Peyer's patch (tissue), 4 donors: ENCODE results near the gene DNAH6. TPM values are rescaled to one million over a fixed set of nuclear protein-coding genes. Genes with fewer than 3 reads are reported as not detected.
A peak's percentile ranks its signal among the peaks of the same experiment; 100 is the strongest.

ENCODE experiments used
- DNase-seq, 3 donors: peaks; one replicate each; pipeline ENCODE4 v3.0.0-alpha.2; 2017 to 2019
- H3K27ac ChIP-seq, 4 donors: fragments of 200-600 bp; sonication (generic); one replicate each; pipeline ENCODE4 v1.5.1; 2016 to 2019
- H3K27me3 ChIP-seq, 2 donors: fragments of 200-600 bp; sonication (generic); one replicate each; pipeline ENCODE4 v1.5.1; 2019
- H3K36me3 ChIP-seq, 3 donors: fragments of 200-600 bp; sonication (generic); one replicate each; pipeline ENCODE4 v1.5.1; 2016 to 2019
- H3K4me1 ChIP-seq, 4 donors: fragments of 200-600 bp; sonication (generic); one replicate each; pipeline ENCODE4 v1.5.1; 2016 to 2019
- H3K4me3 ChIP-seq, 4 donors: fragments of 200-600 bp; sonication (generic); 1 replicate in 3 of 4; 2 replicates in 1 of 4; pipeline ENCODE4 v1.5.1; 2016 to 2019; ENCODE audit warnings: mild to moderate bottlenecking in 1 of 4
- H3K9me3 ChIP-seq, 4 donors: fragments of 200-600 bp; sonication (generic); one replicate each; pipeline ENCODE4 v1.5.1; 2016 to 2019; ENCODE audit warnings: mild to moderate bottlenecking in 1 of 4
- CTCF ChIP-seq, 6 experiments: fragments of 450-650 bp in 4 of 6; fragments of 200-600 bp in 2 of 6; sonication (generic) in 1 of 6; IDR thresholded peaks; one replicate each; pipeline ENCODE4 v1.5.1; 2017 to 2019; ENCODE audit warnings: antibody characterized with exemption in 6 of 6, mild to moderate bottlenecking in 3 of 6, moderate library complexity in 1 of 6
- POLR2A ChIP-seq, 2 donors: fragments of 450-650 bp; IDR thresholded peaks; one replicate each; pipeline ENCODE4 v1.5.1; 2017; ENCODE audit warnings: antibody characterized with exemption in 2 of 2, mild to moderate bottlenecking in 2 of 2, moderate library complexity in 2 of 2
- total RNA-seq, 4 donors: library from RNA; depleted of rRNA; stranded (reverse); fragments of >200 nt; gene quantifications; one replicate each; pipeline ENCODE4 v1.1.0, GENCODE V29; 2016

Gene DNAH6
- total RNA-seq, 4 donors from 2014 or later: under 0.01 to 4.2 (median 1.3) TPM

DNA sequence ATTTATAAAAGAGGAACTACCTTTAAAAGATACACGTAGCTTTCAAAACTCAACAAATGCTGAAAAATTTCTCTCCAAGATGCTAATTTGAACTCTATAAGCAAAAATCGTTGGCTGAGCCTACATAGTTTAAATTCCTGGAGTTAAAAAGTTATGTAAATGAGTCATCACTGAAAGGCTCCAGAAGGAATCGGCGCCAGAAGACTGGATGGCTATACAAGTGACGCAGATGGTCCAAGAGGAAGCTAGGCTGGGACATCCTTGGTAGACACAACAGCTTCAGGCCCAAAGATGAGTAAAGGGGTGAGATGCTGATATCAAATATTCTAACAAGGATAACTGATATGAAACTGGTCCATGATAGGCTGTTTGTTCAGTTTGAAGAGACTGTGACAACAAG lies 22.8 kb upstream of the DNAH6 start:
- Histone ChIP-seq H3K27ac (no peak overlapping the region), H3K36me3 (no peaks in the 10 kb centered on the region), H3K9me3 (no peaks in the 10 kb centered on the region), H3K4me3 (no peak overlapping the region), H3K27me3 (no peaks in the 10 kb centered on the region), H3K4me1 (no peaks in the 10 kb centered on the region)
- DNase-seq: no peak
- TF ChIP-seq POLR2A (IDR thresholded peaks at IDR 0.05) (no peak), CTCF (IDR thresholded peaks at IDR 0.05) (no peak)

DNA sequence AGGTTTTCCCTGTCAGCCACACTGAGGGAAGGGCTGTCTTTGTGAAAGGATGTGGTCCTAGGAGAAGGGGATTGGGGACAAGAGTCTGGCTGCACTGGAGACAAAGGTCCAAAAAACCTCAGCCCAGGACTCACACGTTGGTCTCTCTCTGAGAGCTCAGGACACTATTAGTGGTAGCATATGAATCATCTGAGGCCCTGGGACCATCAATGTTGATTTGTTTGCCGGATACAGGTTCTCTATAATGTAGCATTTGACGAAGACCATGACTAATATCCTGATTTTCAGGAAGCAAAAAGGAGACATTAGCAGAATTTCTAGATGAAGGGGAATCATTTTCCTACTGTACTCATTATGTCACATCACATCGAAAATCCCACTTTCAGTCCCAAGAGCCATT lies 22.2 kb upstream of the DNAH6 start:
- no peak overlapping the region for H3K27ac ChIP-seq
- TF ChIP-seq POLR2A (IDR thresholded peaks at IDR 0.05): no peak
- TF ChIP-seq CTCF (IDR thresholded peaks at IDR 0.05): no peak
- H3K27me3 ChIP-seq: no peaks in the 10 kb centered on the region
- no peaks in the 10 kb centered on the region for H3K9me3 ChIP-seq
- no peaks in the 10 kb centered on the region for H3K36me3 ChIP-seq
- no peak for DNase-seq
- H3K4me1 ChIP-seq: no peaks in the 10 kb centered on the region
- H3K4me3 ChIP-seq: no peak overlapping the region

DNA sequence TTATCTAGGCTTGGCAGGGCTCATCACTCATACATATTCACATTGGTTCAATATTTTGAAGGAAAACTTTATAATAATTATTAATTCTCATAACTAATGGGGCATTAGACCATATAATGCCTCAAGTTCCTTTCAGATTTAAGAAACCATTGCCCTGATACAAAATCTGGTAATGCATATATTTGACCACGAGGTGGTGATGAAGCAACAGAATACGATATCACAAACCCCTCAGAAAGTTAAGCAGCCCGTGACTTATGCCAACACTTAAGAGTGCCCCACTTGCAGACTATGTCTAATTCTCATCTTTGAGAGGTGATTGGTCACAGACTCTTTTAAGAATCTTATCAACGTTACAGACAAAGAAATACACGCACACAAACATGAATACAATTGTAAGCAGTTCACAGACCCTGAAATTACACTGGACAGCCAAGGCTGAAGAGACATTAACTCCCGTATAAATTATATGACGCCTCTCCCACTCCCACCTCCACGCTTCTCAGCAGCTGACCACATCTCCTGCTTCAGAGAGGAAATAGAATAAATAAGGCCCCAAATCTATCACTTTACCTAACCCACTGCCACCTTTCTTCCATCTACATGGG lies 20.7 kb upstream of the DNAH6 start:
- H3K4me3 ChIP-seq: no peak overlapping the region
- H3K27me3 ChIP-seq: no peaks in the 10 kb centered on the region
- H3K9me3 ChIP-seq: no peaks in the 10 kb centered on the region
- no peaks in the 10 kb centered on the region for H3K36me3 ChIP-seq
- peak in 1 of 3 donors; percentile 49 for DNase-seq
- H3K27ac ChIP-seq: no peak overlapping the region
- H3K4me1 ChIP-seq: no peaks in the 10 kb centered on the region
- no peak for TF ChIP-seq POLR2A (IDR thresholded peaks at IDR 0.05)
- TF ChIP-seq CTCF (IDR thresholded peaks at IDR 0.05): peak; percentile 46 to 88 (median 78)

DNA sequence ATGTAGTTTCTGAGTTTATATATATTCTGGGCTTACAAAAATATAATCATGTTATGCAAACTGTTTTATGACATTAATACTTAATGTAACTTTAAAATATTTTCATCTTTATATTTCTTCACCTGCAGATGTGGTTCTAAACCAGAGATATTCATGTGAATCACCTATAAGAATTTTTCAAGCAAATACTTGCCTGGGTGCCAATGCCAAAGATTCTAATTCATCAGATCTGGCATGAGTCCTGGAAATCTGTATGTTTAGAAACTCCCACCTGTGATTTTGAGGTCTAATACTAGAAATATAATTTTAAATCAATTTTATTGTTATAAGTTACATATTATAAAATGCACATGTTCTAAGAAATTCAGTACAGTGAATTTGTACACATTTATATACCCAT lies 19.9 kb upstream of the DNAH6 start:
- no peak for DNase-seq
- H3K9me3 ChIP-seq: no peaks in the 10 kb centered on the region
- no peaks in the 10 kb centered on the region for H3K36me3 ChIP-seq
- no peaks in the 10 kb centered on the region for H3K4me1 ChIP-seq
- H3K4me3 ChIP-seq: no peak overlapping the region
- no peak overlapping the region for H3K27ac ChIP-seq
- TF ChIP-seq CTCF (IDR thresholded peaks at IDR 0.05) (no peak), POLR2A (IDR thresholded peaks at IDR 0.05) (no peak)
- no peaks in the 10 kb centered on the region for H3K27me3 ChIP-seq

DNA sequence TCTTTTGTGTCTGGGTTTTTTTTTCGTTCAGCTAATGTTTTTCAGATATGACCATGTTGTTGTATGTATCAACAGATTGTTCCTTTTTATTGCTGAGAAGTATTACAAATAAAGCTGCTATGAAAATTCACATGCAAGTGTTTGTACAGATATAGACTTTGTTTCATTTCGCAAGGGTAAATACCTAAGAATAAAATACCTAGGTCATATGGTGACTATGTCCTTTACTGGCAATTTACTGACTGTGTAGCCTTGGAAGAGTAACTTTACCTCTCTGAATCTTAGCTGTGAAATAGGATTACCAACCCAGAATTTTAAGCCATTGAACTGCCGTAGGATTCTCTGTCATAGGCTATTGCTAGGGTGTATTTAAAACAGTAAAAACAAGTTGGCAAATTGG lies 19.0 kb upstream of the DNAH6 start:
- Histone ChIP-seq H3K27me3 (no peaks in the 10 kb centered on the region), H3K4me1 (no peaks in the 10 kb centered on the region), H3K27ac (no peak overlapping the region), H3K9me3 (no peaks in the 10 kb centered on the region), H3K36me3 (no peaks in the 10 kb centered on the region), H3K4me3 (no peak overlapping the region)
- TF ChIP-seq POLR2A (IDR thresholded peaks at IDR 0.05): no peak
- TF ChIP-seq CTCF (IDR thresholded peaks at IDR 0.05): no peak
- no peak for DNase-seq
